Measurements from ENCODE around the gene PCDH17.

The PCDH17 gene

DNA sequence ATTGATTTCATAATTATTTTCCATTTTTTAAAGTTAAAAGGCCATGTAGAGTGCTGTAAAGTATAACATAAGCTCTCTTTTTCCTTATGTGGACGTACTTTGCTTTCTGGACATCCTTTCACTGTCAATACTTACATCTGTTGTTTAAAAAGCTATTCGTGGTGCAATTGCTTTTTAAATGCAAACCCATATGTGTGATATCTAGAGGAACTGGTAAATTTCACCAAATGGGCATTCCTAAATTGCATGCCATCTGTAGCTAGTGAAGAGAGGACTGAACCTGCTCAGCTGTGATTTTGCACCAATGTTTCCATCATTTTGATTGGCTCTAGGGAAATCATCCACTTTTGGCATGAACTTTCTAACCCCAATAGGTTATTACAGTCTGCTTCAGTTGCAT is 129.4 kb downstream of the PCDH17 start:
- Histone ChIP-seq H2AK5ac (ENCODE audit: low read length) (no peak overlapping the region), H3K79me2 (ENCODE audit: control insufficient read depth, insufficient read depth, low read length, poor library complexity) (no peaks in the 10 kb centered on the region), H4K12ac (ENCODE audit: low read depth, low read length) (no peak overlapping the region), H3K4ac (ENCODE audit: low read depth, low read length) (no peak overlapping the region), H3K36me3 (ENCODE audit: control insufficient read depth in 1 of 2, insufficient read depth in 2 of 2, low read length in 2 of 2) (no peaks in the 10 kb centered on the region), H3K27ac (ENCODE audit: low read depth, low read length) (no peak overlapping the region), H2AFZ (ENCODE audit: insufficient read depth, low read length, poor library complexity) (no peak overlapping the region), H3K9ac (ENCODE audit: low read length) (no peak overlapping the region), H3K18ac (ENCODE audit: low read length) (no peak overlapping the region), H4K91ac (ENCODE audit: low read depth, low read length) (no peak overlapping the region), H3K23ac (ENCODE audit: low read length) (no peak overlapping the region), H3K9me3 (ENCODE audit: insufficient read depth, low read depth, low read length) (no peaks in the 10 kb centered on the region), H2BK120ac (ENCODE audit: insufficient read depth, low read length, poor library complexity) (no peak overlapping the region), H3K4me1 (ENCODE audit: control insufficient read depth in 1 of 2, insufficient read depth in 2 of 2, low read length in 2 of 2) (no peaks in the 10 kb centered on the region), H3K79me1 (ENCODE audit: low read length) (no peaks in the 10 kb centered on the region), H3K27me3 (ENCODE audit: insufficient read depth, low read length) (no peaks in the 10 kb centered on the region), H3K4me2 (ENCODE audit: low read length) (no peak overlapping the region), H4K8ac (ENCODE audit: low read depth, low read length) (no peak overlapping the region), H2BK12ac (ENCODE audit: low read length) (no peak overlapping the region), H3K4me3 (ENCODE audit: low read depth, low read length) (no peak overlapping the region), H3K14ac (ENCODE audit: low read length) (no peak overlapping the region), H2BK5ac (ENCODE audit: low read depth, low read length, poor library complexity) (no peak overlapping the region)
- WGBS (ENCODE audit: extremely low coverage, insufficient coverage, insufficient read length), result no CpG with 5 or more reads among the region's 2 CpGs
- DNase-seq, result no peak

DNA sequence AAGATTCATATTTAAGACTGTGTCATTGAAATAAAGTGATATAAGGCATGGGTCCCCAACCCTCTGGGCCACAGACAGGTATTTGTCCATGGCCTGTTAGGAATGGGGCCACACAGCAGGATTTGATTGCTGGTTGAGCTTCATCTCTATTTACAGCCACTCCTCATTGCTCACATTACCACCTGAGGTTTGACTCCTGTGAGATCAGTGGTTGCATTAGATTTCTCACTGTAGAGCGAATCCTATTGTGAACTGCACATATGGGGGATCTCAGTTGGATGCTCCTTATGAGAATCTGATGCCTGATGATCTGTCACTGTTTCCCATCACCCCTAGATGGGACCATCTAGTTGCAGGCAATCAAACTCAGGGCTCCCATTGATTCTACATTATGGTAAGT is 132.1 kb downstream of the PCDH17 start:
- no peak overlapping the region for H3K4me3 ChIP-seq (ENCODE audit: low read depth, low read length)
- no peaks in the 10 kb centered on the region for H3K36me3 ChIP-seq (ENCODE audit: control insufficient read depth in 1 of 2, insufficient read depth in 2 of 2, low read length in 2 of 2)
- DNase-seq, result no peak
- no peak overlapping the region for H3K9ac ChIP-seq (ENCODE audit: low read length)
- H2AFZ ChIP-seq (ENCODE audit: insufficient read depth, low read length, poor library complexity), result no peak overlapping the region
- H3K14ac ChIP-seq (ENCODE audit: low read length), result no peak overlapping the region
- no peaks in the 10 kb centered on the region for H3K79me1 ChIP-seq (ENCODE audit: low read length)
- no peak overlapping the region for H3K18ac ChIP-seq (ENCODE audit: low read length)
- no peak overlapping the region for H2BK120ac ChIP-seq (ENCODE audit: insufficient read depth, low read length, poor library complexity)
- H2AK5ac ChIP-seq (ENCODE audit: low read length), result no peak overlapping the region
- no peaks in the 10 kb centered on the region for H3K79me2 ChIP-seq (ENCODE audit: control insufficient read depth, insufficient read depth, low read length, poor library complexity)
- no CpG with 5 or more reads among the region's 1 CpG for WGBS (ENCODE audit: extremely low coverage, insufficient coverage, insufficient read length)
- H3K4ac ChIP-seq (ENCODE audit: low read depth, low read length), result no peak overlapping the region
- no peak overlapping the region for H2BK12ac ChIP-seq (ENCODE audit: low read length)
- H4K12ac ChIP-seq (ENCODE audit: low read depth, low read length), result no peak overlapping the region
- H4K8ac ChIP-seq (ENCODE audit: low read depth, low read length), result no peak overlapping the region
- no peak overlapping the region for H3K23ac ChIP-seq (ENCODE audit: low read length)
- H3K4me2 ChIP-seq (ENCODE audit: low read length), result no peak overlapping the region
- H4K91ac ChIP-seq (ENCODE audit: low read depth, low read length), result no peak overlapping the region
- no peak overlapping the region for H2BK5ac ChIP-seq (ENCODE audit: low read depth, low read length, poor library complexity)
- no peaks in the 10 kb centered on the region for H3K27me3 ChIP-seq (ENCODE audit: insufficient read depth, low read length)
- H3K27ac ChIP-seq (ENCODE audit: low read depth, low read length), result no peak overlapping the region
- no peaks in the 10 kb centered on the region for H3K4me1 ChIP-seq (ENCODE audit: control insufficient read depth in 1 of 2, insufficient read depth in 2 of 2, low read length in 2 of 2)
- no peaks in the 10 kb centered on the region for H3K9me3 ChIP-seq (ENCODE audit: insufficient read depth, low read depth, low read length)
